Osteocyte (in vitro differentiated cells): ENCODE measurements around the gene ZNF618. TPM values are rescaled to one million over a fixed set of nuclear protein-coding genes. Genes with fewer than 3 reads are reported as not detected.

Source experiments
- DNase-seq: peaks from one replicate; pipeline ENCODE4 v3.0.0; 2021; ENCODE audit warnings: mixed read lengths; ENCODE audit not compliant: unreplicated experiment; ENCODE audit errors: extremely low spot score
- H3K27ac Mint-ChIP-seq: one replicate; pipeline ENCODE4 v1.8.0; 2021; ENCODE audit warnings: mild to moderate bottlenecking, mixed read lengths; ENCODE audit not compliant: unreplicated experiment
- H3K27me3 Mint-ChIP-seq: one replicate; pipeline ENCODE4 v1.8.0; 2021; ENCODE audit warnings: mixed read lengths; ENCODE audit not compliant: unreplicated experiment
- H3K36me3 Mint-ChIP-seq: one replicate; pipeline ENCODE4 v1.8.0; 2021; ENCODE audit warnings: mixed read lengths; ENCODE audit not compliant: unreplicated experiment
- H3K4me1 Mint-ChIP-seq: one replicate; pipeline ENCODE4 v1.8.0; 2021; ENCODE audit warnings: mixed read lengths; ENCODE audit not compliant: unreplicated experiment
- H3K4me3 Mint-ChIP-seq: one replicate; pipeline ENCODE4 v1.8.0; 2021; ENCODE audit warnings: mild to moderate bottlenecking, moderate library complexity, mixed read lengths; ENCODE audit not compliant: unreplicated experiment
- H3K9me3 Mint-ChIP-seq: one replicate; pipeline ENCODE4 v1.8.0; 2021; ENCODE audit warnings: mixed read lengths; ENCODE audit not compliant: unreplicated experiment
- total RNA-seq: library from RNA; stranded (reverse); gene quantifications from 2 replicates; pipeline ENCODE4 v1.2.1, GENCODE V29; 2021
- TF ChIP-seq, protein P1 (sequence below): fragments of 200-600 bp; sonication (generic); IDR thresholded peaks from 2 replicates; pipeline ENCODE4 v1.5.0; 2021; ENCODE audit warnings: antibody characterized with exemption, mild to moderate bottlenecking, moderate library complexity

The ZNF618 gene
- total RNA-seq, 1 donor from 2014 or later: 36.8 TPM

GRCh38 chr9:113953531-113953930 lies 77.4 kb downstream of the ZNF618 start:
- H3K9me3 Mint-ChIP-seq: no peaks in the 10 kb centered on the region
- no peak overlapping the region for H3K4me3 Mint-ChIP-seq
- H3K27me3 Mint-ChIP-seq: no peaks in the 10 kb centered on the region
- TF ChIP-seq, protein P1, sequence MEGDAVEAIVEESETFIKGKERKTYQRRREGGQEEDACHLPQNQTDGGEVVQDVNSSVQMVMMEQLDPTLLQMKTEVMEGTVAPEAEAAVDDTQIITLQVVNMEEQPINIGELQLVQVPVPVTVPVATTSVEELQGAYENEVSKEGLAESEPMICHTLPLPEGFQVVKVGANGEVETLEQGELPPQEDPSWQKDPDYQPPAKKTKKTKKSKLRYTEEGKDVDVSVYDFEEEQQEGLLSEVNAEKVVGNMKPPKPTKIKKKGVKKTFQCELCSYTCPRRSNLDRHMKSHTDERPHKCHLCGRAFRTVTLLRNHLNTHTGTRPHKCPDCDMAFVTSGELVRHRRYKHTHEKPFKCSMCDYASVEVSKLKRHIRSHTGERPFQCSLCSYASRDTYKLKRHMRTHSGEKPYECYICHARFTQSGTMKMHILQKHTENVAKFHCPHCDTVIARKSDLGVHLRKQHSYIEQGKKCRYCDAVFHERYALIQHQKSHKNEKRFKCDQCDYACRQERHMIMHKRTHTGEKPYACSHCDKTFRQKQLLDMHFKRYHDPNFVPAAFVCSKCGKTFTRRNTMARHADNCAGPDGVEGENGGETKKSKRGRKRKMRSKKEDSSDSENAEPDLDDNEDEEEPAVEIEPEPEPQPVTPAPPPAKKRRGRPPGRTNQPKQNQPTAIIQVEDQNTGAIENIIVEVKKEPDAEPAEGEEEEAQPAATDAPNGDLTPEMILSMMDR: no peak
- peak overlapping the region; percentile 47 for H3K27ac Mint-ChIP-seq
- DNase-seq: no peak
- peaks cover 55% of the 10 kb centered on the region for H3K4me1 Mint-ChIP-seq
- peaks cover 9% of the 10 kb centered on the region for H3K36me3 Mint-ChIP-seq

DNA sequence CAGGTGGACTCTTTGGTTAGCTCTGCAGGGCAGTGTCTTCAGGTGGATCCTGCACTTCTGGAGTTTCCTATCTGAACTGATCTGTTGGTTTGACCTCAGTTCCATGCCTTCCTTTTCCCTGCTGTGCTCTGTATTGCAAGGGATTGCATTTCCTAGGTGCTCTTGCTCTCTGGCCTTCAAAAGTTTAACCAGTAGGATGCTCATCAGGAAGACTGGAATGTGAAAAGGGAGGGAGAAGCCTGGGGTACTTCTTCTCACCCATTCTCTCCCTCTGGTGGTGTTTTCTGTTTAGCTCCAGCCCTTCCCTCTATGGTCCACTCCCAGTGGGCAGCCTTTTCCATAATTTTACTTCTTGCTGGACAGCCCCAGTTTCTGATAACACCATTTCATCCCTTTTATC lies 78.5 kb downstream of the ZNF618 start:
- Mint-ChIP-seq H3K9me3 (no peaks in the 10 kb centered on the region), H3K4me1 (peaks cover 62% of the 10 kb centered on the region), H3K36me3 (peaks cover 5% of the 10 kb centered on the region), H3K27me3 (no peaks in the 10 kb centered on the region), H3K4me3 (no peak overlapping the region), H3K27ac (peak overlapping the region; percentile 90)
- DNase-seq: no peak
- TF ChIP-seq, protein P1: no peak

- Mint-ChIP-seq H3K4me3 (peak overlapping the region; percentile 40), H3K27ac (peak overlapping the region; percentile 90), H3K27me3 (no peaks in the 10 kb centered on the region), H3K36me3 (peaks cover 4% of the 10 kb centered on the region), H3K4me1 (peaks cover 67% of the 10 kb centered on the region), H3K9me3 (no peaks in the 10 kb centered on the region)
- DNase-seq: no peak
- TF ChIP-seq, protein P1: no peak
Observed at GRCh38 chr9:113955076-113955752, 79.1 kb downstream of the ZNF618 start.

GRCh38 chr9:113956901-113957300 lies 80.8 kb downstream of the ZNF618 start:
- H3K9me3 Mint-ChIP-seq: no peaks in the 10 kb centered on the region
- peaks cover 68% of the 10 kb centered on the region for H3K4me1 Mint-ChIP-seq
- peak overlapping the region; percentile 86 for H3K27ac Mint-ChIP-seq
- H3K36me3 Mint-ChIP-seq: peaks cover 5% of the 10 kb centered on the region
- TF ChIP-seq, protein P1: no peak
- no peak overlapping the region for H3K4me3 Mint-ChIP-seq
- DNase-seq: no peak
- H3K27me3 Mint-ChIP-seq: no peaks in the 10 kb centered on the region

DNA sequence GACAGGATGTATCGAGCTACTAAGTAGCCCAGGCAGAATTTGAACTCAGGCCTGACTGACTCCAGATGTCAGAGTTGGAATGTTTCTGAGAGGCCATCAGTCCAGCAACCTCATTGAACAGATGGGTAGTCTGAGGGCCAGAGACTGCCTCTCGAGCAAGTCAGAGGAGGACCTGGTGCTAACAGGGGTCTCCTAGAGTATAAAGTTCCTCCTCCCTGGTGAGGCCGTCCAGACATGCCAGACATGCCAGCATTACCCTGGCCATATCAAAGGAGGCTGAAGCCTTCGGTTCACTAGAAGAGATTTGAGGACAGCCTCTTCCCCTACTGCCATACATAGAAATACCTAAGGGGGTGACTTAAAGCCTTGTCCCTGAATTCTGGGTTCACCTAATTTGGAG lies 81.2 kb downstream of the ZNF618 start:
- Mint-ChIP-seq H3K27ac (peak overlapping the region; percentile 86), H3K4me1 (peaks cover 68% of the 10 kb centered on the region), H3K4me3 (no peak overlapping the region), H3K27me3 (no peaks in the 10 kb centered on the region), H3K9me3 (no peaks in the 10 kb centered on the region), H3K36me3 (peaks cover 7% of the 10 kb centered on the region)
- TF ChIP-seq, protein P1: no peak
- DNase-seq: no peak
